GM12872 (cell line): ENCODE data around the gene NAPA.

Experiments
- TF ChIP-seq, protein P1 (sequence below): IDR thresholded peaks from 3 replicates; pipeline ENCODE4 v1.5.1; 2011; ENCODE audit warnings: low read depth, mild to moderate bottlenecking, low read length, moderate library complexity; ENCODE audit not compliant: insufficient read depth

Gene NAPA

GRCh38 chr19:47461876-47462275 is 53.0 kb downstream of the NAPA start:
- TF ChIP-seq, protein P1, sequence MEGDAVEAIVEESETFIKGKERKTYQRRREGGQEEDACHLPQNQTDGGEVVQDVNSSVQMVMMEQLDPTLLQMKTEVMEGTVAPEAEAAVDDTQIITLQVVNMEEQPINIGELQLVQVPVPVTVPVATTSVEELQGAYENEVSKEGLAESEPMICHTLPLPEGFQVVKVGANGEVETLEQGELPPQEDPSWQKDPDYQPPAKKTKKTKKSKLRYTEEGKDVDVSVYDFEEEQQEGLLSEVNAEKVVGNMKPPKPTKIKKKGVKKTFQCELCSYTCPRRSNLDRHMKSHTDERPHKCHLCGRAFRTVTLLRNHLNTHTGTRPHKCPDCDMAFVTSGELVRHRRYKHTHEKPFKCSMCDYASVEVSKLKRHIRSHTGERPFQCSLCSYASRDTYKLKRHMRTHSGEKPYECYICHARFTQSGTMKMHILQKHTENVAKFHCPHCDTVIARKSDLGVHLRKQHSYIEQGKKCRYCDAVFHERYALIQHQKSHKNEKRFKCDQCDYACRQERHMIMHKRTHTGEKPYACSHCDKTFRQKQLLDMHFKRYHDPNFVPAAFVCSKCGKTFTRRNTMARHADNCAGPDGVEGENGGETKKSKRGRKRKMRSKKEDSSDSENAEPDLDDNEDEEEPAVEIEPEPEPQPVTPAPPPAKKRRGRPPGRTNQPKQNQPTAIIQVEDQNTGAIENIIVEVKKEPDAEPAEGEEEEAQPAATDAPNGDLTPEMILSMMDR: no peak

DNA sequence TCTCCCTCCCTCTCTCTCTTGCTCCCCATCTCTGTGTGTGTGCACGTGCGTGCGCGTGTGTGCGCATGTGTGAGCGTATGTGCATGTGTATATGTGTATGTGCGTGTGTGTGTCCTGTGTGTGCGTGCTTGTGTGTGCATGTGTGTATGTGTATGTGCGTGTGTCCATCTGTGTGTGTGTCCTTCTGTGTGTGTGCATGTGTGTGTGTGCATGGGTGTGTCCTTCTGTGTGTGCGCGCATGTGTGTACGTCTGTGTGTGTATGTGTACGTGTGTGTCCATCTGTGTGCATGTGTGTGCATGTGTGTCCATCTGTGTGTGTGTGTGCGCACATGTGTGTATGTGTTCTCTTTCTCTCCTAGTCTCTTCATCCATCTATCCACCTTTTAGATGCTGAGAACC is 55.4 kb downstream of the NAPA start:
- TF ChIP-seq, protein P1: no peak

GRCh38 chr19:47458672-47459071 is 56.2 kb downstream of the NAPA start:
- TF ChIP-seq, protein P1: no peak

DNA sequence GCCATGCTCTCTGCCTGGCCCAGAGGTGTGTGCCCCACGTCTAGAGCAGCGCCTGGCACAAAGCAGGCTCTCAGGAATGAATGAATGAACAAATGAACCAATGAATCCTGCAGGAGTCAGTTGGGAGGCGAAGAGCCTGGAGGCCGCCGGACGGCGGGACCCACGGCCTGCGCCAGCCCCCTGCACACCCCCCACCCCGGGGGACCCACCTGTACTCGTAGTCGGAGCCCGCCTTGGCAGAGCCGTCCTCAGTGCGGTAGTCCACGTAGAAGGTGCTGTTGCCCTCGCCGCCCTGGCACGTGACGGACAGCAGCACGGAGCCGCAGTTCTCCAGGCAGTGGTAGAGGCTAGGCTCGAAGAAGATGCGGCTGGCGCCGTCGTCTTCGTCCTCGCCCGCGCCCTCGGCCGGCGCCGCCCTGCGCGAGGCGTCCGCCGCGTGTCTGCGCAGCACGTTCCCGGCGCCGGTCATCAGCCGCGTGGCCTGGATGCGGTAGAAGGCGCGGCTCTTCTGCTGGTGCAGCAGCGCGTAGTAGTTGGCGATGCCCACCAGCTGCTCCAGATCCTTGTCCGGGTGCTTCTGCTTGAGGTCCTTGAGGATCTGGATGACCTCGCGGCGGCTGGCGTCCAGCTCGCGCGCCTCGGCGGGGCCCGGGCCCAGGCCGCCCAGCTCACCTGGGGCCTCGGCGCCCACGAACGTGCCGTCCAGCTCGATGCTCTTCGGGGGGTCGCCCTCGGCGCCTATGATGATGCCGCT is 58.0 kb downstream of the NAPA start:
- TF ChIP-seq, protein P1: no peak

DNA sequence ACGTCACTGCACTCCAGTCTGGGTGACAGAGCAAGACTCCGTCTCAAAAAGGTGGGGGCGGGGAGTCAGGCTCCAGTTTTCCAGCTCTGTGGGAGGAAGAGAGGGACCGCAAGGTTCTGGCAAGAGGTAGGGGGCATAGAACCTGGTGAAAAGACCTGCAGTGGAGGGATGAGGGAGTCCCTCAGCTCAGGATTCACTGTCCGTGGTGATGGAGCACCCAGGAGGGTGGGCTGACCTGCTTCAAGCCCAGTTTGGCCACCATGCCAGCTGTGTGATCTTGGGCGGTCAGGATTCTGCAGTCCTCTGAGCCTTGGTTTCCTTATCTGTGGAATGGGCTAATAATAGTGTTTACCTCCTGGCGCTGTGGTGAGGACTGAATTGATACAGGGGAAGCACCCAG is 64.4 kb downstream of the NAPA start:
- TF ChIP-seq, protein P1: no peak

GRCh38 chr19:47448360-47448727 is 66.5 kb downstream of the NAPA start:
- TF ChIP-seq, protein P1: no peak

DNA sequence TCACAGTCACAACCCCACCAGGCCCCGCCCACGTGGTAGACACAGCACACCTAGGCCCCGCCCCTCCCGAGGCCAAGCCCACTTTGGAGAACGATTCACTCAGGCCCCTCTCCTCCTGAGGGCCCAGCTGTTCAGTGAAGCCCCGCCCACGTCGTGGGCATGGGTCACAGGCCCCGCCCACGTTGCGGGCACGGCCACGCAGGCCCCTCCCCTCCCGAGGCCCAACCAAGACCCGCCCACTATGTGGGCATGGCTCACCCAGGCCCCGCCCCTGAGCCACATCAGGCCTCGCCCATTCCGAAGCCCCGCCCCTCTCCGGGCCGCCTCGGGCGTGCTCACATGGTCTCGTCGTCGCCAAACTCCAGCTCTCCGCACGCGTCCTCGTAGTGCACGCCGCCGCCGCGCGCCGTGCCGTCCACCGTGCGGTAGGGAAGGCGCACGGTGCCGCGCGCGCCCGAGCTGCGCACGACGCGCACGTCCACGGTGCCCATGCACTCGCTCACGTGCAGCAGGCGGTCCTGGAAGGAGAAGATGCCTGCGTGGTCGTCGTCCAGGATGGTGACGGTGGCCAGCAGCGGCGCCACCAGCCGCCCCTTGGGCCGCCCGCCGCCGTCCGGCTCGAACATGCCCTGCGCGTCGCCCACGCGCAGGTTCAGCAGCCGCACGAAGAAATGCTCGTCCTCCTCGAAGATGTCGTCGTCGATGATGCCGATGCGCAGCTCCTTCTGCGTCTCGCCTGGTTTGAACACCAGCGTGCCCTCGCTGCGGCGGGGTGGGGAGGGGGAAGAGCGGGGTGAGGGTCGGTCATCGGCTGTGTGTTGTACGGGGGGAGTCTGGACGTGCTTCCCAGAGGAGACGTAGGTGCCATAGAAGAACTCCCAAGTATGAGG is 67.1 kb downstream of the NAPA start:
- TF ChIP-seq, protein P1: no peak
